ENCODE results near the gene HSPG2. TPM values are rescaled to one million over a fixed set of nuclear protein-coding genes. Genes with fewer than 3 reads are reported as not detected.

The HSPG2 gene
- polyA plus RNA-seq, 1 donor from 2014 or later = 0.79 TPM

GRCh38 chr1:21882721-21883415 is 54.2 kb downstream of the HSPG2 start:
- no peak for TF ChIP-seq EZH2 (IDR thresholded peaks at IDR 0.05; ENCODE audit: borderline replicate concordance, insufficient read depth, low read length, poor library complexity, severe bottlenecking)
- TF ChIP-seq MXI1 (conservative IDR thresholded peaks at IDR 0.05; ENCODE audit: poor library complexity, severe bottlenecking) = no peak
- no peak for TF ChIP-seq POLR2AphosphoS5 (IDR thresholded peaks at IDR 0.05)
- no peak for TF ChIP-seq TAF1 (IDR thresholded peaks at IDR 0.05; ENCODE audit: low read depth)
- TF ChIP-seq REST (IDR thresholded peaks at IDR 0.05; ENCODE audit: borderline replicate concordance) = no peak
- TF ChIP-seq RAD21 (conservative IDR thresholded peaks at IDR 0.05) = no peak
- TF ChIP-seq, protein P1, sequence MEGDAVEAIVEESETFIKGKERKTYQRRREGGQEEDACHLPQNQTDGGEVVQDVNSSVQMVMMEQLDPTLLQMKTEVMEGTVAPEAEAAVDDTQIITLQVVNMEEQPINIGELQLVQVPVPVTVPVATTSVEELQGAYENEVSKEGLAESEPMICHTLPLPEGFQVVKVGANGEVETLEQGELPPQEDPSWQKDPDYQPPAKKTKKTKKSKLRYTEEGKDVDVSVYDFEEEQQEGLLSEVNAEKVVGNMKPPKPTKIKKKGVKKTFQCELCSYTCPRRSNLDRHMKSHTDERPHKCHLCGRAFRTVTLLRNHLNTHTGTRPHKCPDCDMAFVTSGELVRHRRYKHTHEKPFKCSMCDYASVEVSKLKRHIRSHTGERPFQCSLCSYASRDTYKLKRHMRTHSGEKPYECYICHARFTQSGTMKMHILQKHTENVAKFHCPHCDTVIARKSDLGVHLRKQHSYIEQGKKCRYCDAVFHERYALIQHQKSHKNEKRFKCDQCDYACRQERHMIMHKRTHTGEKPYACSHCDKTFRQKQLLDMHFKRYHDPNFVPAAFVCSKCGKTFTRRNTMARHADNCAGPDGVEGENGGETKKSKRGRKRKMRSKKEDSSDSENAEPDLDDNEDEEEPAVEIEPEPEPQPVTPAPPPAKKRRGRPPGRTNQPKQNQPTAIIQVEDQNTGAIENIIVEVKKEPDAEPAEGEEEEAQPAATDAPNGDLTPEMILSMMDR (IDR thresholded peaks at IDR 0.05; ENCODE audit: poor library complexity, severe bottlenecking) = no peak
- no peak for TF ChIP-seq EP300 (conservative IDR thresholded peaks at IDR 0.05; ENCODE audit: poor library complexity, severe bottlenecking)
- TF ChIP-seq SMC3 (conservative IDR thresholded peaks at IDR 0.05; ENCODE audit: poor library complexity) = no peak
- Histone ChIP-seq H3K36me3 (ENCODE audit: insufficient read depth, low read length) (no peaks in the 10 kb centered on the region), H3K27me3 (ENCODE audit: insufficient read depth, low read depth, low read length) (no peaks in the 10 kb centered on the region), H2AFZ (ENCODE audit: low read depth, low read length) (no peak overlapping the region), H4K20me1 (ENCODE audit: insufficient read depth) (no peaks in the 10 kb centered on the region), H3K9me2 (ENCODE audit: insufficient read depth, low read length) (no peaks in the 10 kb centered on the region), H3K9me3 (ENCODE audit: low read length) (no peaks in the 10 kb centered on the region), H3K79me2 (replicated peaks; ENCODE audit: insufficient read depth, low read length) (no peaks in the 10 kb centered on the region), H3K4me3 (ENCODE audit: low read length) (no peak overlapping the region), H3F3A (ENCODE audit: insufficient read depth, low read length, poor library complexity, severe bottlenecking) (no peaks in the 10 kb centered on the region), H3K4me2 (ENCODE audit: low read length) (no peak overlapping the region), H3K9ac (ENCODE audit: low read length) (no peak overlapping the region), H3K27ac (ENCODE audit: low read length) (no peak overlapping the region)

GRCh38 chr1:21881250-21881649 is 55.9 kb downstream of the HSPG2 start:
- Histone ChIP-seq H4K20me1 (ENCODE audit: insufficient read depth) (no peaks in the 10 kb centered on the region), H3K27ac (ENCODE audit: low read length) (no peak overlapping the region), H3F3A (ENCODE audit: insufficient read depth, low read length, poor library complexity, severe bottlenecking) (no peaks in the 10 kb centered on the region), H2AFZ (ENCODE audit: low read depth, low read length) (no peak overlapping the region), H3K36me3 (ENCODE audit: insufficient read depth, low read length) (no peaks in the 10 kb centered on the region), H3K27me3 (ENCODE audit: insufficient read depth, low read depth, low read length) (no peaks in the 10 kb centered on the region), H3K4me2 (ENCODE audit: low read length) (no peak overlapping the region), H3K9me2 (ENCODE audit: insufficient read depth, low read length) (no peaks in the 10 kb centered on the region), H3K9ac (ENCODE audit: low read length) (no peak overlapping the region), H3K4me3 (ENCODE audit: low read length) (no peak overlapping the region), H3K9me3 (ENCODE audit: low read length) (no peaks in the 10 kb centered on the region), H3K79me2 (replicated peaks; ENCODE audit: insufficient read depth, low read length) (no peaks in the 10 kb centered on the region)
- TF ChIP-seq EP300 (conservative IDR thresholded peaks at IDR 0.05; ENCODE audit: poor library complexity, severe bottlenecking) = no peak
- TF ChIP-seq TAF1 (IDR thresholded peaks at IDR 0.05; ENCODE audit: low read depth) = no peak
- TF ChIP-seq MXI1 (conservative IDR thresholded peaks at IDR 0.05; ENCODE audit: poor library complexity, severe bottlenecking) = no peak
- no peak for TF ChIP-seq EZH2 (IDR thresholded peaks at IDR 0.05; ENCODE audit: borderline replicate concordance, insufficient read depth, low read length, poor library complexity, severe bottlenecking)
- TF ChIP-seq POLR2AphosphoS5 (IDR thresholded peaks at IDR 0.05) = no peak
- TF ChIP-seq SMC3 (conservative IDR thresholded peaks at IDR 0.05; ENCODE audit: poor library complexity) = no peak
- no peak for TF ChIP-seq REST (IDR thresholded peaks at IDR 0.05; ENCODE audit: borderline replicate concordance)
- no peak for TF ChIP-seq RAD21 (conservative IDR thresholded peaks at IDR 0.05)
- TF ChIP-seq, protein P1 (IDR thresholded peaks at IDR 0.05; ENCODE audit: poor library complexity, severe bottlenecking) = no peak

Measured in neural cell (in vitro differentiated cells).